Trophoblast cell (in vitro differentiated cells and primary cell): ENCODE results near the gene FOSL2.

Source experiments
- DNase-seq, 2 donors: peaks; one replicate each; pipeline ENCODE4 v3.0.0-alpha.2; 2016
- H2AFZ ChIP-seq: 2 replicates; pipeline ENCODE4 v1.6.1; 2013; ENCODE audit warnings: low read length, moderate library complexity, mild to moderate bottlenecking; ENCODE audit not compliant: insufficient read depth, poor library complexity
- H2AK5ac ChIP-seq: 2 replicates; pipeline ENCODE4 v1.6.1; 2013; ENCODE audit warnings: mild to moderate bottlenecking, low read length
- H2BK120ac ChIP-seq: 2 replicates; pipeline ENCODE4 v1.6.1; 2013; ENCODE audit warnings: low read length, mild to moderate bottlenecking, moderate library complexity; ENCODE audit not compliant: insufficient read depth, poor library complexity
- H2BK12ac ChIP-seq: 2 replicates; pipeline ENCODE4 v1.6.1; 2013; ENCODE audit warnings: mild to moderate bottlenecking, low read length, moderate library complexity
- H2BK5ac ChIP-seq: 2 replicates; pipeline ENCODE4 v1.6.1; 2013; ENCODE audit warnings: low read length, low read depth, moderate library complexity, mild to moderate bottlenecking; ENCODE audit not compliant: poor library complexity
- H3K14ac ChIP-seq: 2 replicates; pipeline ENCODE4 v1.6.1; 2013; ENCODE audit warnings: mild to moderate bottlenecking, low read length
- H3K18ac ChIP-seq: 2 replicates; pipeline ENCODE4 v1.6.1; 2013; ENCODE audit warnings: mild to moderate bottlenecking, low read length
- H3K23ac ChIP-seq: 2 replicates; pipeline ENCODE4 v1.6.1; 2013; ENCODE audit warnings: low read length
- H3K27ac ChIP-seq: 2 replicates; pipeline ENCODE4 v1.5.1; 2013; ENCODE audit warnings: low read depth, mild to moderate bottlenecking, inconsistent platforms, low read length, moderate library complexity
- H3K27me3 ChIP-seq: 2 replicates; pipeline ENCODE4 v1.6.1; 2013; ENCODE audit warnings: inconsistent platforms, mild to moderate bottlenecking, low read length, moderate library complexity; ENCODE audit not compliant: insufficient read depth
- H3K36me3 ChIP-seq, 2 experiments: 1 replicate in 1 of 2; 2 replicates in 1 of 2; pipeline ENCODE4 v1.6.1; 2013; ENCODE audit warnings: low read length in 2 of 2, mild to moderate bottlenecking in 2 of 2, moderate library complexity in 1 of 2; ENCODE audit not compliant: insufficient read depth in 2 of 2, control insufficient read depth in 1 of 2
- H3K4ac ChIP-seq: 2 replicates; pipeline ENCODE4 v1.6.1; 2013; ENCODE audit warnings: low read depth, mild to moderate bottlenecking, low read length, moderate library complexity
- H3K4me1 ChIP-seq, 2 experiments: 1 replicate in 1 of 2; 2 replicates in 1 of 2; pipeline ENCODE4 v1.6.1; 2013; ENCODE audit warnings: low read length in 2 of 2, mild to moderate bottlenecking in 2 of 2, moderate library complexity in 1 of 2; ENCODE audit not compliant: insufficient read depth in 2 of 2, control insufficient read depth in 1 of 2
- H3K4me2 ChIP-seq: 2 replicates; pipeline ENCODE4 v1.6.1; 2013; ENCODE audit warnings: inconsistent platforms, mild to moderate bottlenecking, low read length, moderate library complexity
- H3K4me3 ChIP-seq: 2 replicates; pipeline ENCODE4 v1.5.1; 2013; ENCODE audit warnings: mild to moderate bottlenecking, low read depth, low read length, inconsistent platforms
- H3K79me1 ChIP-seq: one replicate; pipeline ENCODE4 v1.6.1; 2013; ENCODE audit warnings: low read length
- H3K79me2 ChIP-seq: 2 replicates; pipeline ENCODE4 v1.6.1; 2013; ENCODE audit warnings: low read length, mild to moderate bottlenecking; ENCODE audit not compliant: control insufficient read depth, insufficient read depth, poor library complexity
- H3K9ac ChIP-seq: 2 replicates; pipeline ENCODE4 v1.6.1; 2013; ENCODE audit warnings: mild to moderate bottlenecking, low read length
- H3K9me3 ChIP-seq: 2 replicates; pipeline ENCODE4 v1.6.1; 2013; ENCODE audit warnings: low read depth, mild to moderate bottlenecking, control low read depth, inconsistent platforms, low read length; ENCODE audit not compliant: insufficient read depth
- H4K12ac ChIP-seq: 2 replicates; pipeline ENCODE4 v1.6.1; 2013; ENCODE audit warnings: low read depth, mild to moderate bottlenecking, low read length, moderate library complexity
- H4K8ac ChIP-seq: 2 replicates; pipeline ENCODE4 v1.6.1; 2013; ENCODE audit warnings: low read depth, mild to moderate bottlenecking, low read length, moderate library complexity
- H4K91ac ChIP-seq: one replicate; pipeline ENCODE4 v1.6.1; 2013; ENCODE audit warnings: low read depth, mild to moderate bottlenecking, low read length, moderate library complexity
- WGBS: extraction: QIAGEN DNeasy Blood & Tissue Kit; methylation state at CpG from one replicate; pipeline ENCODE4 v1.1.7; 2013; ENCODE audit warnings: missing lambda C conversion rate; ENCODE audit not compliant: insufficient read length, insufficient coverage; ENCODE audit errors: extremely low coverage; 5-methylcytosine and 5-hydroxymethylcytosine counted together

Gene FOSL2

GRCh38 chr2:28430788-28431418 is 38.2 kb downstream of the FOSL2 start:
- no peaks in the 10 kb centered on the region for H3K9me3 ChIP-seq
- no peak overlapping the region for H4K8ac ChIP-seq
- H4K91ac ChIP-seq, result no peak overlapping the region
- no peak overlapping the region for H3K9ac ChIP-seq
- H3K4me1 ChIP-seq, result no peaks in the 10 kb centered on the region
- H3K27ac ChIP-seq, result no peak overlapping the region
- no peak overlapping the region for H3K14ac ChIP-seq
- H3K27me3 ChIP-seq, result no peaks in the 10 kb centered on the region
- H2BK12ac ChIP-seq, result no peak overlapping the region
- no peak overlapping the region for H2BK5ac ChIP-seq
- no peak overlapping the region for H2AK5ac ChIP-seq
- H3K4me2 ChIP-seq, result no peak overlapping the region
- no peak overlapping the region for H3K23ac ChIP-seq
- no CpG with 5 or more reads among the region's 6 CpGs for WGBS
- no peaks in the 10 kb centered on the region for H3K79me2 ChIP-seq
- H3K79me1 ChIP-seq, result no peaks in the 10 kb centered on the region
- no peaks in the 10 kb centered on the region for H3K36me3 ChIP-seq
- H3K4ac ChIP-seq, result no peak overlapping the region
- no peak for DNase-seq
- no peak overlapping the region for H2AFZ ChIP-seq
- no peak overlapping the region for H3K18ac ChIP-seq
- no peak overlapping the region for H2BK120ac ChIP-seq
- no peak overlapping the region for H3K4me3 ChIP-seq
- H4K12ac ChIP-seq, result no peak overlapping the region

GRCh38 chr2:28431741-28432140 is 39.1 kb downstream of the FOSL2 start:
- no peak overlapping the region for H2AFZ ChIP-seq
- H3K14ac ChIP-seq, result no peak overlapping the region
- H3K4me3 ChIP-seq, result no peak overlapping the region
- no peak overlapping the region for H4K91ac ChIP-seq
- no peak overlapping the region for H2BK120ac ChIP-seq
- H3K9ac ChIP-seq, result no peak overlapping the region
- no peak overlapping the region for H3K4ac ChIP-seq
- H3K36me3 ChIP-seq, result no peaks in the 10 kb centered on the region
- no peak overlapping the region for H4K8ac ChIP-seq
- no peak overlapping the region for H2BK5ac ChIP-seq
- no peaks in the 10 kb centered on the region for H3K9me3 ChIP-seq
- no peak overlapping the region for H3K23ac ChIP-seq
- H3K27me3 ChIP-seq, result no peaks in the 10 kb centered on the region
- H3K4me1 ChIP-seq, result peaks cover 3% of the 10 kb centered on the region in 2 experiments
- no peak overlapping the region for H2AK5ac ChIP-seq
- H3K4me2 ChIP-seq, result no peak overlapping the region
- H3K27ac ChIP-seq, result no peak overlapping the region
- H2BK12ac ChIP-seq, result no peak overlapping the region
- no peak overlapping the region for H4K12ac ChIP-seq
- WGBS, result no CpG with 5 or more reads among the region's 4 CpGs
- H3K79me2 ChIP-seq, result no peaks in the 10 kb centered on the region
- no peak overlapping the region for H3K18ac ChIP-seq
- no peak for DNase-seq
- H3K79me1 ChIP-seq, result peaks cover 3% of the 10 kb centered on the region

GRCh38 chr2:28432362-28432761 is 39.7 kb downstream of the FOSL2 start:
- no peak overlapping the region for H4K91ac ChIP-seq
- DNase-seq, result no peak

GRCh38 chr2:28433215-28433614 is 40.6 kb downstream of the FOSL2 start:
- Histone ChIP-seq H3K36me3 (no peaks in the 10 kb centered on the region), H4K12ac (no peak overlapping the region), H3K79me1 (peaks cover 5% of the 10 kb centered on the region), H3K18ac (no peak overlapping the region), H3K9me3 (peaks cover 2% of the 10 kb centered on the region), H2AK5ac (no peak overlapping the region), H2BK12ac (no peak overlapping the region), H4K91ac (no peak overlapping the region), H3K4ac (no peak overlapping the region), H3K4me3 (no peak overlapping the region), H2BK120ac (no peak overlapping the region), H3K27ac (no peak overlapping the region), H3K14ac (no peak overlapping the region), H3K9ac (no peak overlapping the region), H4K8ac (no peak overlapping the region), H3K4me1 (peaks cover 15 to 16% of the 10 kb centered on the region in 2 experiments), H3K4me2 (no peak overlapping the region), H3K23ac (no peak overlapping the region), H3K79me2 (no peaks in the 10 kb centered on the region), H2BK5ac (no peak overlapping the region), H2AFZ (no peak overlapping the region), H3K27me3 (no peaks in the 10 kb centered on the region)
- DNase-seq, result no peak
- WGBS, result no CpG with 5 or more reads among the region's 2 CpGs

More at GRCh38 chr2:28432362-28432761, 39.7 kb downstream of the FOSL2 start:
- WGBS, result no CpG with 5 or more reads among the region's 8 CpGs
- no peak overlapping the region for H3K27ac ChIP-seq
- H3K23ac ChIP-seq, result no peak overlapping the region
- no peak overlapping the region for H2BK120ac ChIP-seq
- no peaks in the 10 kb centered on the region for H3K9me3 ChIP-seq
- no peaks in the 10 kb centered on the region for H3K27me3 ChIP-seq
- no peak overlapping the region for H3K4me2 ChIP-seq
- no peak overlapping the region for H2BK5ac ChIP-seq
- no peak overlapping the region for H4K12ac ChIP-seq
- H2AFZ ChIP-seq, result no peak overlapping the region
- no peak overlapping the region for H3K4me3 ChIP-seq
- H4K8ac ChIP-seq, result no peak overlapping the region
- peaks cover 4% of the 10 kb centered on the region for H3K79me1 ChIP-seq
- no peak overlapping the region for H3K4ac ChIP-seq
- peaks cover 8 to 9% of the 10 kb centered on the region in 2 experiments for H3K4me1 ChIP-seq
- no peak overlapping the region for H3K9ac ChIP-seq
- no peak overlapping the region for H2AK5ac ChIP-seq
- H3K18ac ChIP-seq, result no peak overlapping the region
- H2BK12ac ChIP-seq, result no peak overlapping the region
- H3K36me3 ChIP-seq, result no peaks in the 10 kb centered on the region
- no peaks in the 10 kb centered on the region for H3K79me2 ChIP-seq
- H3K14ac ChIP-seq, result no peak overlapping the region
